ENCODE data around the gene COX14. TPM values are rescaled to one million over a fixed set of nuclear protein-coding genes. Genes with fewer than 3 reads are reported as not detected.

Gene COX14
- total RNA-seq, 1 experiment from 2014 or later: 31.9 TPM

DNA sequence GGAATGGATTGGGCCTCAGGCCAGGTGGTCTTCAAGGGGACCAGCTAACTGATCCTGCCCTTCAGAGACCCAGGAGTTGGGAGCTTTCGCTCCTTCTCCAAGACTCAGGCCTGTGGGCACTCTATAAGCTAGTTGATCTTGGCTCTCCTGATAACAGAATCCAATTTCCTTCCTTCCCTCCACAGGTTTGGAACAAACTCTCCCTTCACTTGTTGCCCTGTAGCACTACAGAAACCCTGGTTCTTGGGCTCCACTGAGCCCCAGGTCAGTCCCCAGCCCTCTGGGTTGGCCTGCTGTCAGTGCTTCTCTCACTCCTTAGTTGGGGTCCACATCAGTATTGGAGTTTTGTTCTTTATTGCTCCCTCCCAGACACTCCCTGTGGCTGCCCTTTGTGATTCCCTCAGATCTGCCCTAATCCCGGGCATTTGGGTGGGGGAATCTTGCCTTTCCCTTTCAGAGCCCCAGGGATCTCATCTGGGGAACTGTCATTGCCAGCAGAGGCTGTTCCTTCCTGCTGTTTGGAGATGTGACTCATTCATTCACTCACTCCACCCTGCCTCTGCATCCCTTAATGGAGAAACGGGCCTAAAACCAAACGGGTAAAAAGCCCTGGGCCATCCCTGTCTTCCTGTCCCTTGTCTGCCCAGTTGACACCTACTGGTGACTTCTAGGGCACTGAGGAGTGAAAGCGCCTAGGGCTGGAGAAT lies 12.6 kb upstream of the COX14 start:
- Histone ChIP-seq H3K18ac (ENCODE audit: insufficient read length, low read depth, low read length) (no peak overlapping the region), H3K4me2 (ENCODE audit: insufficient read depth, insufficient read length, low read length) (no peak overlapping the region), H4K91ac (ENCODE audit: insufficient read length, low read depth, low read length) (no peak overlapping the region), H3T11ph (ENCODE audit: low read length) (no peak overlapping the region), H3K79me2 (ENCODE audit: insufficient read depth, low read length) (no peaks in the 10 kb centered on the region), H3K9ac (ENCODE audit: extremely low read depth, insufficient read length, low read length) (no peak overlapping the region), H3K56ac (ENCODE audit: insufficient read length, low read depth, low read length) (no peak overlapping the region), H3K79me1 (ENCODE audit: insufficient read depth, low read depth, low read length, poor library complexity, severe bottlenecking) (no peaks in the 10 kb centered on the region), H4K5ac (ENCODE audit: insufficient read length, low read depth, low read length) (no peak overlapping the region), H3K23me2 (ENCODE audit: insufficient read length, low read depth, low read length, poor library complexity, severe bottlenecking) (no peaks in the 10 kb centered on the region), H3K23ac (ENCODE audit: insufficient read length, low read depth, low read length) (no peak overlapping the region), H3K27me3 (ENCODE audit: insufficient read depth, low read length) (no peaks in the 10 kb centered on the region), H4K20me1 (ENCODE audit: control insufficient read depth, insufficient read depth, insufficient read length) (no peaks in the 10 kb centered on the region), H3K27ac (ENCODE audit: insufficient read length, low read depth, low read length) (no peak overlapping the region), H2BK15ac (ENCODE audit: low read depth, low read length) (no peak overlapping the region), H2BK5ac (ENCODE audit: insufficient read length, low read length) (no peak overlapping the region), H3K4me1 (ENCODE audit: insufficient read depth, low read length) (no peaks in the 10 kb centered on the region; the same call in 1 of the 2 replicates), H2BK12ac (ENCODE audit: insufficient read length, low read depth, low read length) (no peak overlapping the region), H2BK120ac (ENCODE audit: low read depth, low read length, poor library complexity, severe bottlenecking) (no peak overlapping the region), H2AK5ac (ENCODE audit: insufficient read length, low read length) (no peak overlapping the region), H3K9me3 (ENCODE audit: control insufficient read depth, low read depth, low read length) (no peaks in the 10 kb centered on the region), H2BK20ac (ENCODE audit: low read depth, low read length, poor library complexity, severe bottlenecking) (no peak overlapping the region), H4K8ac (replicated peaks; ENCODE audit: insufficient read length, low read depth, low read length) (no peak overlapping the region), H3K4ac (ENCODE audit: low read depth, low read length) (no peak overlapping the region), H2AFZ (ENCODE audit: low read length) (no peak overlapping the region), H3K14ac (ENCODE audit: insufficient read depth, low read length) (no peak overlapping the region)
- Mint-ChIP-seq H3K27me3 (ENCODE audit: low read depth) (peaks cover 3% of the 10 kb centered on the region), H3K9me3 (no peaks in the 10 kb centered on the region), H3K27ac (peak overlapping the region in 2 of 3 experiments; percentile 66 to 84; a peak in 4 of 7 replicates), H3K36me3 (ENCODE audit: insufficient read depth in 1 of 3, low read depth in 3 of 3) (peaks cover 48 to 76% (median 70%) of the 10 kb centered on the region in 3 experiments), H3K4me3 (no peak overlapping the region), H3K4me1 (peaks cover 43 to 44% of the 10 kb centered on the region in 2 experiments)
- WGBS (ENCODE audit: extremely low coverage, insufficient read length, low lambda C conversion rate): no CpG with 5 or more reads among the region's 5 CpGs
- TF ChIP-seq CTCF (conservative IDR thresholded peaks at IDR 0.05): no peak
- DNase-seq: no peak

All from H9 (cell line).